Sciatic nerve (tissue), 2 donors: Measurements from ENCODE around the gene PAEP. TPM values are rescaled to one million over a fixed set of nuclear protein-coding genes. Genes with fewer than 3 reads are reported as not detected.
"Not testable (repeated sequence)": the region's sequence is repeated elsewhere in the genome, so short reads cannot be mapped to it uniquely, and the experiment has no call there.

Experiments used
- ATAC-seq: fragments of 200-7000 bp; cut with Tn5 transposase; one replicate; pipeline ENCODE4 v1.9.1; 2020; ENCODE audit warnings: mild to moderate bottlenecking, moderate library complexity
- DNase-seq: peaks from one replicate; pipeline ENCODE4 v3.0.0-alpha.2; 2020; ENCODE audit warnings: low spot score
- intact Hi-C: fragments of 100-400 bp; cut with DNase I; formaldehyde crosslinking; loops from one replicate; pipeline ENCODE4 v1.14.2; 2022
- total RNA-seq: library from RNA; stranded (reverse); fragmentation: NEBNext Ultra II Directional; extraction: Animal tissue kit (Norgen Biotek cat#: 25700); gene quantifications from one replicate; pipeline ENCODE4 v1.2.1, GENCODE V29; 2021
- donor health status: DM: no; HTN: no; CAD: no.
- donor health status: DM: no; HTN: no; CAD: no.

Gene PAEP
- total RNA-seq, 1 donor from 2014 or later, result not detected

GRCh38 chr9:135546792-135547617, 14.6 kb upstream of the PAEP start:
- intact Hi-C loops, ATAC-seq: not testable (repeated sequence)
- peak; percentile 42 for DNase-seq

- peak; percentile 37 for DNase-seq
- intact Hi-C loops, result no loop called here
- ATAC-seq, result no peak
Measured at GRCh38 chr9:135547756-135548736, 13.5 kb upstream of the PAEP start.

GRCh38 chr9:135549478-135550343, 11.8 kb upstream of the PAEP start:
- ATAC-seq, intact Hi-C loops: not testable (repeated sequence)
- peak; percentile 39 for DNase-seq

GRCh38 chr9:135550344-135550918, 11.1 kb upstream of the PAEP start:
- DNase-seq, result peak; percentile 44
- ATAC-seq, result no peak
- intact Hi-C loops, result no loop called here

- intact Hi-C loops, result no loop called here
- ATAC-seq (no peak), DNase-seq (peak; percentile 25)
Measured at GRCh38 chr9:135551031-135551430, 10.5 kb upstream of the PAEP start.

GRCh38 chr9:135551456-135551855, 10.1 kb upstream of the PAEP start:
- ATAC-seq (no peak), DNase-seq (peak; percentile 52)
- intact Hi-C loops, result no loop called here

- DNase-seq (peak; percentile 32), ATAC-seq (no peak)
- intact Hi-C loops, result no loop called here
Measured at GRCh38 chr9:135552021-135552697, 9.4 kb upstream of the PAEP start.

- intact Hi-C loops, result no loop called here
- peak; percentile 26 for DNase-seq
- no peak for ATAC-seq
Measured at GRCh38 chr9:135552698-135553171, 8.8 kb upstream of the PAEP start.

GRCh38 chr9:135554718-135555117, 6.8 kb upstream of the PAEP start:
- no peak for DNase-seq
- intact Hi-C loops, result no loop called here
- ATAC-seq, result no peak

- intact Hi-C loops, result no loop called here
- ATAC-seq, result no peak
- no peak for DNase-seq
Measured at GRCh38 chr9:135555203-135555602, 6.4 kb upstream of the PAEP start.

GRCh38 chr9:135555910-135556309, 5.6 kb upstream of the PAEP start:
- intact Hi-C loops, result no loop called here
- DNase-seq (no peak), ATAC-seq (no peak)

- DNase-seq, result no peak
- no peak for ATAC-seq
- intact Hi-C loops, result no loop called here
Measured at GRCh38 chr9:135559606-135560005, 1.9 kb upstream of the PAEP start.

- DNase-seq (no peak), ATAC-seq (no peak)
- intact Hi-C loops, result no loop called here
Measured at GRCh38 chr9:135562235-135562745, 734 bp downstream of the PAEP start.

GRCh38 chr9:135563039-135563476, 1.5 kb downstream of the PAEP start:
- intact Hi-C loops, result no loop called here
- no peak for ATAC-seq
- peak; percentile 23 for DNase-seq

GRCh38 chr9:135563858-135564257, 2.3 kb downstream of the PAEP start:
- DNase-seq (peak; percentile 30), ATAC-seq (no peak)
- intact Hi-C loops, result no loop called here

- intact Hi-C loops, result no loop called here
- DNase-seq, result peak; percentile 12
- no peak for ATAC-seq
Measured at GRCh38 chr9:135565141-135565628, 3.6 kb downstream of the PAEP start.

- DNase-seq (peak; percentile 28), ATAC-seq (no peak)
- intact Hi-C loops, result no loop called here
Measured at GRCh38 chr9:135565636-135566035, 4.1 kb downstream of the PAEP start.
